Measurements from ENCODE around the gene SLC44A4.

- no peak for TF ChIP-seq CTCF (optimal IDR thresholded peaks at IDR 0.05 in 1 of 3, IDR thresholded peaks at IDR 0.05 in 1 of 3, conservative IDR thresholded peaks at IDR 0.05 in 1 of 3; ENCODE audit: extremely low read depth in 1 of 3, insufficient read depth in 2 of 3, low read length in 3 of 3)
- TF ChIP-seq EZH2 (IDR thresholded peaks at IDR 0.05; ENCODE audit: low read length) = no peak
These were observed 28.5 kb upstream of the SLC44A4 start for GRCh38 chr6:31907158-31907813.
